NCI-H345 treated with DMSO at 0.1 percent for 48 hours (cell line): Measurements from ENCODE around the gene KDM3A.
"Not testable (repeated sequence)": the region's sequence is repeated elsewhere in the genome, so short reads cannot be mapped to it uniquely, and the experiment has no call there.

Experiments
- DNase-seq: peaks from one replicate; lab custom pipeline; 2025; ENCODE audit not compliant: unreplicated experiment; lab: John Stamatoyannopoulos, UW

Gene KDM3A

GRCh38 chr2:86476918-86477317 is 35.7 kb downstream of the KDM3A start:
- no peak for DNase-seq

GRCh38 chr2:86477349-86477748 is 36.2 kb downstream of the KDM3A start:
- DNase-seq: no peak

- no peak for DNase-seq
Measured at GRCh38 chr2:86480105-86480504, 38.9 kb downstream of the KDM3A start.

- DNase-seq: no peak
Measured at GRCh38 chr2:86482034-86482433, 40.9 kb downstream of the KDM3A start.

- no peak for DNase-seq
Measured at GRCh38 chr2:86484385-86484784, 43.2 kb downstream of the KDM3A start.

- DNase-seq: no peak
Measured at GRCh38 chr2:86485103-86485502, 43.9 kb downstream of the KDM3A start.

GRCh38 chr2:86485802-86486201 is 44.6 kb downstream of the KDM3A start:
- DNase-seq: no peak

- DNase-seq: no peak
Measured at GRCh38 chr2:86487062-86487461, 45.9 kb downstream of the KDM3A start.

GRCh38 chr2:86488561-86489250 is 47.5 kb downstream of the KDM3A start:
- DNase-seq: no peak

- no peak for DNase-seq
Measured at GRCh38 chr2:86489542-86489941, 48.4 kb downstream of the KDM3A start.

GRCh38 chr2:86490245-86490644 is 49.1 kb downstream of the KDM3A start:
- DNase-seq: no peak

- no peak for DNase-seq
Measured at GRCh38 chr2:86491088-86491487, 49.9 kb downstream of the KDM3A start.

- DNase-seq: peak; percentile 69
Measured at GRCh38 chr2:86492048-86492453, 50.9 kb downstream of the KDM3A start.

- DNase-seq: not testable (repeated sequence)
Measured at GRCh38 chr2:86496391-86496790, 55.2 kb downstream of the KDM3A start.

GRCh38 chr2:86498468-86499260 is 57.5 kb downstream of the KDM3A start:
- DNase-seq: no peak

- DNase-seq: no peak
Measured at GRCh38 chr2:86499326-86499725, 58.2 kb downstream of the KDM3A start.

GRCh38 chr2:86500325-86501083 is 59.3 kb downstream of the KDM3A start:
- DNase-seq: no peak

GRCh38 chr2:86507600-86507999 is 66.4 kb downstream of the KDM3A start:
- DNase-seq: no peak

GRCh38 chr2:86510436-86510933 is 69.3 kb downstream of the KDM3A start:
- no peak for DNase-seq

GRCh38 chr2:86512034-86512433 is 70.9 kb downstream of the KDM3A start:
- DNase-seq: no peak

GRCh38 chr2:86512892-86513291 is 71.7 kb downstream of the KDM3A start:
- no peak for DNase-seq
